WERI-Rb-1 (cell line): ENCODE data around the gene DYNC1I1.
A peak's percentile ranks its signal among the peaks of the same experiment; 100 is the strongest.

Source experiments
- DNase-seq: peaks from one replicate; pipeline ENCODE4 v3.0.0-alpha.2; 2020
- H3K27ac ChIP-seq: fragments of 250-450 bp; sonication (Bioruptor Pico); 2 replicates; pipeline ENCODE4 v1.5.1; 2020; ENCODE audit warnings: mild to moderate bottlenecking, moderate library complexity
- H3K27me3 ChIP-seq: fragments of 250-450 bp; sonication (Bioruptor Pico); 2 replicates; pipeline ENCODE4 v1.5.1; 2021; ENCODE audit warnings: mild to moderate bottlenecking, low read depth, moderate library complexity; ENCODE audit not compliant: insufficient read depth, severe bottlenecking
- H3K36me3 ChIP-seq: fragments of 250-450 bp; sonication (Bioruptor Pico); 2 replicates; pipeline ENCODE4 v1.5.1; 2020; ENCODE audit warnings: mild to moderate bottlenecking, moderate library complexity
- H3K4me3 ChIP-seq: 2 replicates; pipeline ENCODE4 v1.5.1; 2011; ENCODE audit warnings: low read depth, mild to moderate bottlenecking, control low read depth, low read length
- H3K9me3 ChIP-seq: fragments of 250-450 bp; sonication (Bioruptor Pico); 2 replicates; pipeline ENCODE4 v1.5.1; 2021; ENCODE audit warnings: mild to moderate bottlenecking, moderate library complexity; ENCODE audit not compliant: severe bottlenecking
- TF ChIP-seq, protein P1 (sequence below): IDR thresholded peaks from 2 replicates; pipeline ENCODE4 v1.5.1; 2011; ENCODE audit warnings: low read depth, mild to moderate bottlenecking, control low read depth, inconsistent platforms, low read length

Gene DYNC1I1

DNA sequence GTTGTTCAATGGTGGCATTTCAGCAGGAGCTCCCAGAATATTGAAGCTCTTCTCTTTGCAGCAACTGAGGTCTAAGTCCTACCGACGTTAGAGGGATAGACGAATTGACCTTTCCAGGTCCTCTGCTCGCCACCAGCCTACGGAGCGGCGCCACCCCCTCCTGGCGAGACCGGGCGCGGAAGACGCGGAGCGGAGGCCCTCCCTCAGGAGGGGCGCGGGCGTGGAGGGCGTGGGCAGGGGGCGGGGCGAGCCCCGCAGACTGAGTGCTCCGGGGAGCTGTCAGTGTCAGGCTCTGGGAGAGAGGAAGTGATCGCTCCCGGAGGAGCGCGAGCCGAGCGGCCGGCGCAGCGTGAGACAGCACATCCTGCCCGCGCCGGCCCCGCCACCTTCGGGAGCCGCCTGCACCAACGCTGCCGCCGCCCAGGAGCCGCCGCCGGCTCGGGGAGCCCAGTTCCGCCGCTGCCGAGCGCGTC is at the start of gene DYNC1I1:
DYNC1I1 (plus strand) TSS at position 257 of the 473 bp plus-strand sequence. CDS start 32,176 bp downstream, outside the sequence.
- H3K9me3 ChIP-seq = no peaks in the 10 kb centered on the region

DNA sequence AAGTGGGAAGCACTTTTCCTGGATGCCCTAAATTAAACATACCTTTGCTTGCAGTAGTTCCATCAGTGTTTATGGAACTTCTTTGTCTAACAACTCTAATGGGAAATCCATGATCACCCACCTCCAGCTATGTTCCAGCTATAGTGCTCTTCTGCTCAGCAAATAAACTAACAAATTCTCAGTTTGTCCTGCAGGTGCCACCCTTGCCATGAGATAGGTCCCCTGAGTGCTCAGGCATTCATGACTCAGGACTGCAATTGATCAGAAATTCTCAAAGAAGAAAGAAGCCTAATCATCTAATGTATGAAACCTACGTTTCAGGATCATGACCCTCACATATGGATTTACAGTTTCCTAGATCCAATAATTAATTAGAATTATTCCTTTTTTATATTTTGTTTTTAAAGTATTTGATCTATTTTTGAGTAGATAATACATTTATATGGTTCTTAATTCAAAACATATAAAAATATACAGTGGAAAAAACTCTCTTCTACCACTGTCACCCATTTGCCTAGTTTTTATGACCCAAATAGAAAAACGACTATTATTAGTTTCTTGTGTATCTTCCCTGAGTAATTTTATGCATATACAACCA is 48.7 kb upstream of the DYNC1I1 start:
- no peaks in the 10 kb centered on the region for H3K9me3 ChIP-seq
- TF ChIP-seq, protein P1, sequence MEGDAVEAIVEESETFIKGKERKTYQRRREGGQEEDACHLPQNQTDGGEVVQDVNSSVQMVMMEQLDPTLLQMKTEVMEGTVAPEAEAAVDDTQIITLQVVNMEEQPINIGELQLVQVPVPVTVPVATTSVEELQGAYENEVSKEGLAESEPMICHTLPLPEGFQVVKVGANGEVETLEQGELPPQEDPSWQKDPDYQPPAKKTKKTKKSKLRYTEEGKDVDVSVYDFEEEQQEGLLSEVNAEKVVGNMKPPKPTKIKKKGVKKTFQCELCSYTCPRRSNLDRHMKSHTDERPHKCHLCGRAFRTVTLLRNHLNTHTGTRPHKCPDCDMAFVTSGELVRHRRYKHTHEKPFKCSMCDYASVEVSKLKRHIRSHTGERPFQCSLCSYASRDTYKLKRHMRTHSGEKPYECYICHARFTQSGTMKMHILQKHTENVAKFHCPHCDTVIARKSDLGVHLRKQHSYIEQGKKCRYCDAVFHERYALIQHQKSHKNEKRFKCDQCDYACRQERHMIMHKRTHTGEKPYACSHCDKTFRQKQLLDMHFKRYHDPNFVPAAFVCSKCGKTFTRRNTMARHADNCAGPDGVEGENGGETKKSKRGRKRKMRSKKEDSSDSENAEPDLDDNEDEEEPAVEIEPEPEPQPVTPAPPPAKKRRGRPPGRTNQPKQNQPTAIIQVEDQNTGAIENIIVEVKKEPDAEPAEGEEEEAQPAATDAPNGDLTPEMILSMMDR = peak; percentile 62
- no peak overlapping the region for H3K27ac ChIP-seq
- no peak overlapping the region for H3K4me3 ChIP-seq
- DNase-seq = peak; percentile 67
- no peaks in the 10 kb centered on the region for H3K36me3 ChIP-seq
- no peaks in the 10 kb centered on the region for H3K27me3 ChIP-seq

More for the DNA sequence above, at the start of gene DYNC1I1:
- Histone ChIP-seq H3K27ac (peak within 1 kb of the TSS; percentile 44), H3K27me3 (no peaks in the 10 kb centered on the region), H3K4me3 (peak within 1 kb of the TSS; percentile 90), H3K36me3 (no peaks in the 10 kb centered on the region)
- TF ChIP-seq, protein P1 = peak; percentile 16; the same call in 1 of the 2 replicates
- peak; percentile 92 for DNase-seq

DNA sequence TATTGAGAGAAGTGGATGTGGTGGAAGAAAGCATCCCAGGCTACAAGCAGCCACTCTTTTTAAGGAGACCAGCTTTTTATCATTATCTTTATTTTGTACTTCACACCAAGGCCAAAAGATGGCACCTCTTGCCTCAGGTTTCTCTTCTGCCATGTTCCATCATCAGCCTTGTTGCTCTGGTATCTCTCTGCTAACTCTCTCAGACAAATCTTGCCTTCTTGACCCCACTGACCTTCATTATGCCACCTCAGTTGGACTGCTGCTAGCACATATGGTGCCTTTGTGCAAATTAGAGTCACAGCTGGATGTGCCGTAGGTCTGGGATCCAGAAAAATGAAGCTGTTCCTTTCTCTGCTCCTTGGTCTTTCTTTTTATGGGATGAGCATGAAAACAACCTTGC is 47.1 kb upstream of the DYNC1I1 start:
- peak; percentile 15 for DNase-seq
- TF ChIP-seq, protein P1 = peak; percentile 45; the same call in 1 of the 2 replicates
- Histone ChIP-seq H3K4me3 (no peak overlapping the region), H3K27ac (no peak overlapping the region), H3K27me3 (no peaks in the 10 kb centered on the region), H3K36me3 (no peaks in the 10 kb centered on the region), H3K9me3 (no peaks in the 10 kb centered on the region)

DNA sequence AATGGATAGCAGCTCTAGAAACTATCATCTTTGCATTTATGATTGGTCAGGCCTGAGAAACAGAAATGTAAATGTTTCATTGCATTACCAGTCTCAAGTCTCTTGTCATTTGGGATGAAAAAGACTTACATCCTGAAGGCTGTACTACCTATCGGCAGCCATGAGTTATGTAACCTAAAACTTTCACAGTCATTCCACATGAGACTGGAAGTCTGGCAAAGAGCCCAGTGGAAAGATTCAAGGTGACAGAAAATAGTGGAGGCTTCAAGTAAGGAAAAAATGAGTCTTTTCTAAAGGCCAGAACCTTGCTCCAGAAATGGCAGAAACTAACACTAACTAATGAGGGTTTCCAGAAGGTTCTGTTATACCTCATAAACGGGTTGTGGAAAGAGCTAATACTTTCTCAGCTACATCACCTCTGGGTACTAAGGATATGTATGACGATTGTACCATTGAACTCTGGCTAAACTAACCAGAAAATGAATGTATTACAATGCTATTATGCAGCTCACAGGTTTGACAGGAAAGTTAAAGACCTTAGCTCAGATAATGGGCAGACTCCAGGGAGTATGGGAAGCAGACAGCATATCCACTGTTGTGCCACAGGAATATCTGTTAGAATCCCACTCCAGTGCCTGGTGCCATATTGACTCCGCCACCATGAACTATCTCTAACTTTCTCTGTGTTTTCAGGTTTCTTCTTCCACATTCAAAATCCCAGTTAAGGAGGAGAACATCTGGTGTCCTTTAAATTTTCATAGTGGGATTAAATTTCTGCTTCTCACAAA is 41.7 kb upstream of the DYNC1I1 start:
- H3K4me3 ChIP-seq = no peak overlapping the region
- H3K27me3 ChIP-seq = no peaks in the 10 kb centered on the region
- no peak overlapping the region for H3K27ac ChIP-seq
- no peaks in the 10 kb centered on the region for H3K36me3 ChIP-seq
- TF ChIP-seq, protein P1 = no peak
- DNase-seq = no peak
- no peaks in the 10 kb centered on the region for H3K9me3 ChIP-seq

DNA sequence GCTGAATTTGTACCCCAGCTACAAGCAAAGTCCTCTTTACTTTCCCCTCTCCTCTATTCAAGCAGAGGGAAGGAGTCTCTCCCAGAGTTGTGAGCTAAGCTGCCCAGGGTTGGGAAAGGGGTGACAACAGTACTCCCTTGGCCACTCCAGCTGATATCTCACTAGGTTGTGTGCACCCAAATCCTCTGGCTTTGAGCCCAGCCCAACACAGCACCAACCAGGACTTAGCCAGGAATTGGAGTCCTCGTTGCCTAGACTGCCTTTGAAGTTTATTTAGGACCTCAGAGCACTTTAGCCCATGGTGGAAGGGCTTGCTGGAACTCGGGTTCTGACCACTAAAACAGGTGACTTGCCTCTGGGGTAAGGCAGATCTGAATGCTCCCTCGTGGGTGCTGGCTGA is 35.7 kb upstream of the DYNC1I1 start:
- Histone ChIP-seq H3K4me3 (no peak overlapping the region), H3K9me3 (no peaks in the 10 kb centered on the region)
- TF ChIP-seq, protein P1 = no peak

More for the DNA sequence above, 35.7 kb upstream of the DYNC1I1 start:
- Histone ChIP-seq H3K27ac (no peak overlapping the region), H3K27me3 (no peaks in the 10 kb centered on the region), H3K36me3 (no peaks in the 10 kb centered on the region)
- no peak for DNase-seq
